Activated CD8-positive, alpha-beta T cell treated with anti-CD3 and anti-CD28 coated beads for 36 hours (primary cell): Measurements from ENCODE around the gene XPNPEP2. TPM values are rescaled to one million over a fixed set of nuclear protein-coding genes. Genes with fewer than 3 reads are reported as not detected.
A peak's percentile ranks its signal among the peaks of the same experiment; 100 is the strongest.

Experiments
- ATAC-seq: fragments of 200-7000 bp; cut with Tn5 transposase; one replicate; pipeline ENCODE4 v1.10.0; 2021; ENCODE audit warnings: mild to moderate bottlenecking, moderate library complexity
- CTCF ChIA-PET: fragments of 350-600 bp; sonication (Branson Sonifier 250); formaldehyde crosslinking; loops from one replicate; lab custom pipeline; 2021; ENCODE audit warnings: antibody characterized with exemption; lab: Charles Lee
- POLR2A ChIA-PET: fragments of 350-600 bp; sonication (Branson Sonifier 250); formaldehyde crosslinking; loops from one replicate; lab custom pipeline; 2021; ENCODE audit warnings: antibody characterized with exemption; lab: Charles Lee
- DNase-seq: peaks from one replicate; pipeline ENCODE4 v3.0.0-alpha.2; 2020
- H3K27ac Mint-ChIP-seq: one replicate; pipeline ENCODE4 v1.8.0; 2021; ENCODE audit warnings: mild to moderate bottlenecking, mixed read lengths
- H3K27me3 Mint-ChIP-seq: one replicate; pipeline ENCODE4 v1.8.0; 2021; ENCODE audit warnings: mixed read lengths
- H3K36me3 Mint-ChIP-seq: one replicate; pipeline ENCODE4 v1.8.0; 2021; ENCODE audit warnings: low read depth, mixed read lengths
- H3K4me1 Mint-ChIP-seq: one replicate; pipeline ENCODE4 v1.8.0; 2021; ENCODE audit warnings: low read depth, mixed read lengths
- H3K4me3 Mint-ChIP-seq: one replicate; pipeline ENCODE4 v1.8.0; 2021; ENCODE audit warnings: mild to moderate bottlenecking, moderate library complexity, mixed read lengths
- H3K9me3 Mint-ChIP-seq: one replicate; pipeline ENCODE4 v1.8.0; 2021; ENCODE audit warnings: mixed read lengths
- CTCF ChIP-seq: fragments of 200-600 bp; IDR thresholded peaks from one replicate; pipeline ENCODE4 v1.8.0; 2022; ENCODE audit warnings: antibody characterized with exemption, mild to moderate bottlenecking
- intact Hi-C: fragments of 100-400 bp; cut with micrococcal nuclease; formaldehyde crosslinking; loops from one replicate; pipeline ENCODE4 v1.10.0; 2022
- total RNA-seq, 2 experiments: library from RNA; stranded (reverse); gene quantifications; one replicate each; pipeline ENCODE4 v1.2.3, GENCODE V29; 2021

The XPNPEP2 gene
- total RNA-seq, 2 experiments from 2014 or later = 0.16 to 0.38 TPM

- TF ChIP-seq CTCF = no peak
- peaks cover 47% of the 10 kb centered on the region for H3K36me3 Mint-ChIP-seq
- peaks cover 42% of the 10 kb centered on the region for H3K4me1 Mint-ChIP-seq
- peak overlapping the region; percentile 95 for H3K27ac Mint-ChIP-seq
- CTCF ChIA-PET = interaction anchor here (2.1 kb wide), 1 partner anchor 11 kb away, joined by 6 read pairs; no protein-coding TSS in a partner anchor
- no peaks in the 10 kb centered on the region for H3K9me3 Mint-ChIP-seq
- POLR2A ChIA-PET = interaction anchor here (0.6 to 5.6 kb wide), 7 partner anchors 9 to 132 kb away, joined by 3 to 56 read pairs (median 5); no protein-coding TSS in a partner anchor
- ATAC-seq (no peak), DNase-seq (no peak)
- H3K4me3 Mint-ChIP-seq = peak overlapping the region; percentile 83
- H3K27me3 Mint-ChIP-seq = no peaks in the 10 kb centered on the region
- intact Hi-C loops = no loop called here
Observed at GRCh38 chrX:129779086-129779672, 40.4 kb downstream of the XPNPEP2 start.

- Mint-ChIP-seq H3K27me3 (no peaks in the 10 kb centered on the region), H3K4me3 (peak within 1 kb of the TSS; percentile 83), H3K4me1 (peaks cover 43% of the 10 kb centered on the region), H3K27ac (peak within 1 kb of the TSS; percentile 95), H3K36me3 (peaks cover 52% of the 10 kb centered on the region), H3K9me3 (no peaks in the 10 kb centered on the region)
- POLR2A ChIA-PET = interaction anchor here (0.8 to 5.6 kb wide), 5 partner anchors 9 to 91 kb away, joined by 3 to 56 read pairs (median 19); no protein-coding TSS in a partner anchor
- no peak for TF ChIP-seq CTCF
- DNase-seq = peak; percentile 81
- intact Hi-C loops = loop anchor here (5.0 to 10.0 kb wide), 2 partner anchors 32 to 125 kb away; partner anchors contain the start of gene UTP14A
- ATAC-seq = peak; percentile 29
- CTCF ChIA-PET = interaction anchor here (1.2 to 2.1 kb wide), 2 partner anchors 11 to 13 kb away, joined by 3 to 6 read pairs; no protein-coding TSS in a partner anchor
Observed at GRCh38 chrX:129779747-129780146, 41.0 kb downstream of the XPNPEP2 start, which contains the start of gene SASH3. Gene SASH3, plus strand, starts transcription at chrX:129779949. Its CDS starts 149 bp downstream, at chrX:129780098.

- ChIA-PET POLR2A (interaction anchor here (3.8 to 5.6 kb wide), 4 partner anchors 10 to 25 kb away, joined by 19 to 56 read pairs (median 34); no protein-coding TSS in a partner anchor), CTCF (interaction anchor here (1.0 to 2.1 kb wide), 8 partner anchors 10 to 102 kb away, joined by 3 to 9 read pairs (median 3); no protein-coding TSS in a partner anchor)
- TF ChIP-seq CTCF = no peak
- peak overlapping the region; percentile 95 for H3K27ac Mint-ChIP-seq
- H3K4me3 Mint-ChIP-seq = peak overlapping the region; percentile 83
- no peaks in the 10 kb centered on the region for H3K9me3 Mint-ChIP-seq
- peaks cover 41% of the 10 kb centered on the region for H3K4me1 Mint-ChIP-seq
- intact Hi-C loops = loop anchor here (5.0 to 10.0 kb wide), 2 partner anchors 33 to 124 kb away; partner anchors contain the start of gene UTP14A
- peaks cover 58% of the 10 kb centered on the region for H3K36me3 Mint-ChIP-seq
- DNase-seq (no peak), ATAC-seq (no peak)
- no peaks in the 10 kb centered on the region for H3K27me3 Mint-ChIP-seq
Observed at GRCh38 chrX:129780441-129781105, 41.8 kb downstream of the XPNPEP2 start.

GRCh38 chrX:129781134-129781672, 42.4 kb downstream of the XPNPEP2 start:
- Mint-ChIP-seq H3K4me3 (peak overlapping the region; percentile 83), H3K9me3 (no peaks in the 10 kb centered on the region), H3K27me3 (no peaks in the 10 kb centered on the region), H3K27ac (peak overlapping the region; percentile 95), H3K4me1 (peaks cover 48% of the 10 kb centered on the region), H3K36me3 (peaks cover 64% of the 10 kb centered on the region)
- peak; percentile 81 for ATAC-seq
- POLR2A ChIA-PET = interaction anchor here (0.7 to 5.6 kb wide), 6 partner anchors 11 to 28 kb away, joined by 3 to 56 read pairs (median 26); no protein-coding TSS in a partner anchor
- DNase-seq = peak; percentile 93
- CTCF ChIA-PET = interaction anchor here (0.5 to 2.1 kb wide), 12 partner anchors 10 to 126 kb away, joined by 3 to 9 read pairs (median 3); no protein-coding TSS in a partner anchor
- no peak for TF ChIP-seq CTCF
- intact Hi-C loops = loop anchor here (5.0 to 10.0 kb wide), 2 partner anchors 34 to 124 kb away; partner anchors contain the start of gene UTP14A
